ENCODE results near the gene EXOSC7.

GRCh38 chr3:44948239-44948638 is 27.8 kb upstream of the EXOSC7 start:
- TF ChIP-seq NRF1 (conservative IDR thresholded peaks at IDR 0.05 in 1 of 2, IDR thresholded peaks at IDR 0.05 in 1 of 2) (no peak), POLR2A (conservative IDR thresholded peaks at IDR 0.05) (no peak), KHSRP (IDR thresholded peaks at IDR 0.05) (no peak), CTCF (IDR thresholded peaks at IDR 0.05 in 2 of 3, conservative IDR thresholded peaks at IDR 0.05 in 1 of 3; ENCODE audit: insufficient read depth in 2 of 3, low read depth in 1 of 3, low read length in 3 of 3) (no peak), DDX20 (tag; IDR thresholded peaks at IDR 0.05; ENCODE audit: low read depth) (no peak), CEBPB (tag; IDR thresholded peaks at IDR 0.05) (no peak), ZFP91 (CRISPR knock-in tag; IDR thresholded peaks at IDR 0.05) (no peak), POU5F1 (IDR thresholded peaks at IDR 0.05; ENCODE audit: borderline replicate concordance, low read depth, low read length, partially characterized antibody) (no peak), MECOM (CRISPR knock-in tag; IDR thresholded peaks at IDR 0.05) (no peak), THAP7 (CRISPR knock-in tag; IDR thresholded peaks at IDR 0.05) (no peak)
- TF ChIP-seq, protein P1, sequence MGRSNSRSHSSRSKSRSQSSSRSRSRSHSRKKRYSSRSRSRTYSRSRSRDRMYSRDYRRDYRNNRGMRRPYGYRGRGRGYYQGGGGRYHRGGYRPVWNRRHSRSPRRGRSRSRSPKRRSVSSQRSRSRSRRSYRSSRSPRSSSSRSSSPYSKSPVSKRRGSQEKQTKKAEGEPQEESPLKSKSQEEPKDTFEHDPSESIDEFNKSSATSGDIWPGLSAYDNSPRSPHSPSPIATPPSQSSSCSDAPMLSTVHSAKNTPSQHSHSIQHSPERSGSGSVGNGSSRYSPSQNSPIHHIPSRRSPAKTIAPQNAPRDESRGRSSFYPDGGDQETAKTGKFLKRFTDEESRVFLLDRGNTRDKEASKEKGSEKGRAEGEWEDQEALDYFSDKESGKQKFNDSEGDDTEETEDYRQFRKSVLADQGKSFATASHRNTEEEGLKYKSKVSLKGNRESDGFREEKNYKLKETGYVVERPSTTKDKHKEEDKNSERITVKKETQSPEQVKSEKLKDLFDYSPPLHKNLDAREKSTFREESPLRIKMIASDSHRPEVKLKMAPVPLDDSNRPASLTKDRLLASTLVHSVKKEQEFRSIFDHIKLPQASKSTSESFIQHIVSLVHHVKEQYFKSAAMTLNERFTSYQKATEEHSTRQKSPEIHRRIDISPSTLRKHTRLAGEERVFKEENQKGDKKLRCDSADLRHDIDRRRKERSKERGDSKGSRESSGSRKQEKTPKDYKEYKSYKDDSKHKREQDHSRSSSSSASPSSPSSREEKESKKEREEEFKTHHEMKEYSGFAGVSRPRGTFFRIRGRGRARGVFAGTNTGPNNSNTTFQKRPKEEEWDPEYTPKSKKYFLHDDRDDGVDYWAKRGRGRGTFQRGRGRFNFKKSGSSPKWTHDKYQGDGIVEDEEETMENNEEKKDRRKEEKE (IDR thresholded peaks at IDR 0.05; ENCODE audit: borderline replicate concordance in 1 of 2, control insufficient read depth in 1 of 2, low read depth in 2 of 2, low read length in 1 of 2): no peak
- TF ChIP-seq, protein P2, sequence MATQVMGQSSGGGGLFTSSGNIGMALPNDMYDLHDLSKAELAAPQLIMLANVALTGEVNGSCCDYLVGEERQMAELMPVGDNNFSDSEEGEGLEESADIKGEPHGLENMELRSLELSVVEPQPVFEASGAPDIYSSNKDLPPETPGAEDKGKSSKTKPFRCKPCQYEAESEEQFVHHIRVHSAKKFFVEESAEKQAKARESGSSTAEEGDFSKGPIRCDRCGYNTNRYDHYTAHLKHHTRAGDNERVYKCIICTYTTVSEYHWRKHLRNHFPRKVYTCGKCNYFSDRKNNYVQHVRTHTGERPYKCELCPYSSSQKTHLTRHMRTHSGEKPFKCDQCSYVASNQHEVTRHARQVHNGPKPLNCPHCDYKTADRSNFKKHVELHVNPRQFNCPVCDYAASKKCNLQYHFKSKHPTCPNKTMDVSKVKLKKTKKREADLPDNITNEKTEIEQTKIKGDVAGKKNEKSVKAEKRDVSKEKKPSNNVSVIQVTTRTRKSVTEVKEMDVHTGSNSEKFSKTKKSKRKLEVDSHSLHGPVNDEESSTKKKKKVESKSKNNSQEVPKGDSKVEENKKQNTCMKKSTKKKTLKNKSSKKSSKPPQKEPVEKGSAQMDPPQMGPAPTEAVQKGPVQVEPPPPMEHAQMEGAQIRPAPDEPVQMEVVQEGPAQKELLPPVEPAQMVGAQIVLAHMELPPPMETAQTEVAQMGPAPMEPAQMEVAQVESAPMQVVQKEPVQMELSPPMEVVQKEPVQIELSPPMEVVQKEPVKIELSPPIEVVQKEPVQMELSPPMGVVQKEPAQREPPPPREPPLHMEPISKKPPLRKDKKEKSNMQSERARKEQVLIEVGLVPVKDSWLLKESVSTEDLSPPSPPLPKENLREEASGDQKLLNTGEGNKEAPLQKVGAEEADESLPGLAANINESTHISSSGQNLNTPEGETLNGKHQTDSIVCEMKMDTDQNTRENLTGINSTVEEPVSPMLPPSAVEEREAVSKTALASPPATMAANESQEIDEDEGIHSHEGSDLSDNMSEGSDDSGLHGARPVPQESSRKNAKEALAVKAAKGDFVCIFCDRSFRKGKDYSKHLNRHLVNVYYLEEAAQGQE (IDR thresholded peaks at IDR 0.05; ENCODE audit: borderline replicate concordance): no peak
- TF ChIP-seq, protein P2 (CRISPR knock-in tag; IDR thresholded peaks at IDR 0.05; ENCODE audit: low read depth): no peak

All from K562 (cell line).